Mesothelial cell of epicardium (in vitro differentiated cells): Measurements from ENCODE around the gene LYVE1. TPM values are rescaled to one million over a fixed set of nuclear protein-coding genes. Genes with fewer than 3 reads are reported as not detected.

Source experiments
- DNase-seq, 2 experiments: peaks; one replicate each; pipeline ENCODE4 v3.0.0; 2021; ENCODE audit warnings: low spot score in 2 of 2; ENCODE audit not compliant: unreplicated experiment in 2 of 2
- H3K27ac Mint-ChIP-seq: 2 replicates; pipeline ENCODE4 v1.8.0; 2021; ENCODE audit warnings: mixed read lengths
- H3K27me3 Mint-ChIP-seq: 2 replicates; pipeline ENCODE4 v1.8.0; 2021; ENCODE audit warnings: low read depth, mixed read lengths
- H3K36me3 Mint-ChIP-seq: 2 replicates; pipeline ENCODE4 v1.8.0; 2021; ENCODE audit warnings: mixed read lengths
- H3K4me1 Mint-ChIP-seq: 2 replicates; pipeline ENCODE4 v1.8.0; 2021; ENCODE audit warnings: mixed read lengths
- H3K4me3 Mint-ChIP-seq: 2 replicates; pipeline ENCODE4 v1.8.0; 2021; ENCODE audit warnings: mild to moderate bottlenecking, moderate library complexity, mixed read lengths
- H3K9me3 Mint-ChIP-seq: 2 replicates; pipeline ENCODE4 v1.8.0; 2021; ENCODE audit warnings: mixed read lengths
- total RNA-seq: library from RNA; stranded (reverse); gene quantifications from 3 replicates; pipeline ENCODE4 v1.2.1, GENCODE V29; 2021
- TF ChIP-seq, protein P1 (sequence below): fragments of 200-600 bp; sonication (generic); IDR thresholded peaks from one replicate; pipeline ENCODE4 v1.5.0; 2021; ENCODE audit warnings: antibody characterized with exemption; ENCODE audit not compliant: unreplicated experiment

LYVE1 gene
- total RNA-seq, 1 donor from 2014 or later: 0.13 TPM

DNA sequence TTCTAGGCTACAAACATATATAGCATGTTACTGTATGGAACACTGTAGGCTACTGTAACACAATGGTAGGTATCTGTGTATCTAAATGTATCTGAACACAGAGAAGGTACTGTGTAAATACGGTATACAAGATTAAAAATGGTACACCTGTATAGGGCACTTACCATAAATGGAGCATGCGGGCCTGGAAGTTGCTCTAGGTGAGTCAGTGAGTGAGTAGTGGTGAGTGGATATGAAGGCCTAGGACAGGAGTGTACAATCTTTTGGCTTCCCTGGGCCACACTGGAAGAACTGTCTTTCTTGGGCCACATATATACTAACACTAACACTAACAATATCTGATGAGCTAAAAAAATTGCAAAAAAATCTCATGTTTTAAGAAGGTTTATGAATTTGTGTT, 48.8 kb downstream of the LYVE1 start:
- TF ChIP-seq, protein P1, sequence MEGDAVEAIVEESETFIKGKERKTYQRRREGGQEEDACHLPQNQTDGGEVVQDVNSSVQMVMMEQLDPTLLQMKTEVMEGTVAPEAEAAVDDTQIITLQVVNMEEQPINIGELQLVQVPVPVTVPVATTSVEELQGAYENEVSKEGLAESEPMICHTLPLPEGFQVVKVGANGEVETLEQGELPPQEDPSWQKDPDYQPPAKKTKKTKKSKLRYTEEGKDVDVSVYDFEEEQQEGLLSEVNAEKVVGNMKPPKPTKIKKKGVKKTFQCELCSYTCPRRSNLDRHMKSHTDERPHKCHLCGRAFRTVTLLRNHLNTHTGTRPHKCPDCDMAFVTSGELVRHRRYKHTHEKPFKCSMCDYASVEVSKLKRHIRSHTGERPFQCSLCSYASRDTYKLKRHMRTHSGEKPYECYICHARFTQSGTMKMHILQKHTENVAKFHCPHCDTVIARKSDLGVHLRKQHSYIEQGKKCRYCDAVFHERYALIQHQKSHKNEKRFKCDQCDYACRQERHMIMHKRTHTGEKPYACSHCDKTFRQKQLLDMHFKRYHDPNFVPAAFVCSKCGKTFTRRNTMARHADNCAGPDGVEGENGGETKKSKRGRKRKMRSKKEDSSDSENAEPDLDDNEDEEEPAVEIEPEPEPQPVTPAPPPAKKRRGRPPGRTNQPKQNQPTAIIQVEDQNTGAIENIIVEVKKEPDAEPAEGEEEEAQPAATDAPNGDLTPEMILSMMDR: no peak

DNA sequence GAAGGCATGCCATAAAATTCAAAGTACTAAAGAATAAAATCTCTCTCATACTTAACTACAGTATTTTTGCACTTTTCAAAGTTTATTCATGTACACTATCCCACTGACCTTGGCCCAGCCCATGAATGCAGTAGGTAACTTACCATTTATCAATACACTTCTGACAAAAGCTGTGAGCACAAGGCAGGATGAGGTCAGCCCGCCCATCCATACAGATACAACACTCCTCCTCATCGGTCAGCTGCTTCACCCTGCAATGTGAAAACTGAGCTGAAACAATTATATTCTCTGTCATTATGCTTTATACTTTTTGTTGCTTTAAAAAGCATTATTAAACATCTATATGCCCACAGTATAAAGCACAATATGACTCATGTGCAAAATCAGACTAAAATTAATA, 49.6 kb downstream of the LYVE1 start:
- H3K4me1 Mint-ChIP-seq: no peaks in the 10 kb centered on the region
- TF ChIP-seq, protein P1: no peak
- no peaks in the 10 kb centered on the region for H3K27me3 Mint-ChIP-seq
- peaks cover 18% of the 10 kb centered on the region for H3K36me3 Mint-ChIP-seq
- H3K9me3 Mint-ChIP-seq: no peaks in the 10 kb centered on the region
- no peak for DNase-seq
- no peak overlapping the region for H3K27ac Mint-ChIP-seq
- H3K4me3 Mint-ChIP-seq: no peak overlapping the region

More for the DNA sequence above, 48.8 kb downstream of the LYVE1 start:
- Mint-ChIP-seq H3K27ac (no peak overlapping the region), H3K36me3 (peaks cover 21% of the 10 kb centered on the region), H3K4me3 (no peak overlapping the region), H3K27me3 (no peaks in the 10 kb centered on the region), H3K9me3 (no peaks in the 10 kb centered on the region), H3K4me1 (no peaks in the 10 kb centered on the region)
- DNase-seq: no peak

DNA sequence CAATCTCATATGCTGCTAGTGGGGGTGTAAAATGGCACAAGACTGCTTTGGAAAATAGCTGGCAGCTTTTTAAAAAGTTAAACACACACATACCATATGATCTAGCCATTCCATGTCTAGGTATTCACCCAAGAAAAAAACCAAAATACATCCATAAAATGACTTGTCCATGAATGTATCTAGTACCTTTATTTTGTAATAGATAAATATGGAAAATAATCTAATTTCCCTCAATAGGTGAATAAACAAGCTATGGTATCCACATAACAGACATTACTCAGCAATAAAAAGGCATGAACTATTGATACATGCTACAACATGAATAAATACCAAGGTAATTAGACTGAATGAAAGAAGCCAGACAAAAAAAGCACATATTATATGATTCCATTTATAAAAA, 50.3 kb downstream of the LYVE1 start:
- DNase-seq: no peak
- peaks cover 15% of the 10 kb centered on the region for H3K36me3 Mint-ChIP-seq
- no peaks in the 10 kb centered on the region for H3K4me1 Mint-ChIP-seq
- H3K4me3 Mint-ChIP-seq: no peak overlapping the region
- no peak overlapping the region for H3K27ac Mint-ChIP-seq
- TF ChIP-seq, protein P1: no peak
- H3K9me3 Mint-ChIP-seq: no peaks in the 10 kb centered on the region
- H3K27me3 Mint-ChIP-seq: no peaks in the 10 kb centered on the region

DNA sequence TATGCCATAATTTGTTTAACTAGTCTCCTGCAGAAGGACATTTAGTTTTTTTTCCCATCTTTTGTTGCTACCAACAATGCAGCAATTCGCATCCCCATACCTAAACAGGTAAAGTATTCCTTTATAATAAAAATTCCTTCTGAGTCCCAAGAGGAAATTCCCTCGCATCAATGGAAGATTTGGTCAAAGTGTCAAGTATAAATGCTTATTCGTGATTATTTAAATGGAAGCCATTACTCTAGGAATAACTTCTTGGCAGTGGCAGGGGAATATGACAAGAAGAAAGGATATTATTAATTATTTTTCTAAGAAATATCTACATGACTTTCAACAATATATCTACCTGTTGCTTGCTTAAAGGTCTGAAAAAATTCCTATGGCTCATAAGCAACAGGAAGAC, 53.0 kb downstream of the LYVE1 start:
- Mint-ChIP-seq H3K27me3 (no peaks in the 10 kb centered on the region), H3K36me3 (peaks cover 9% of the 10 kb centered on the region), H3K9me3 (no peaks in the 10 kb centered on the region), H3K27ac (no peak overlapping the region), H3K4me3 (no peak overlapping the region), H3K4me1 (no peaks in the 10 kb centered on the region)
- DNase-seq: no peak
- TF ChIP-seq, protein P1: no peak

DNA sequence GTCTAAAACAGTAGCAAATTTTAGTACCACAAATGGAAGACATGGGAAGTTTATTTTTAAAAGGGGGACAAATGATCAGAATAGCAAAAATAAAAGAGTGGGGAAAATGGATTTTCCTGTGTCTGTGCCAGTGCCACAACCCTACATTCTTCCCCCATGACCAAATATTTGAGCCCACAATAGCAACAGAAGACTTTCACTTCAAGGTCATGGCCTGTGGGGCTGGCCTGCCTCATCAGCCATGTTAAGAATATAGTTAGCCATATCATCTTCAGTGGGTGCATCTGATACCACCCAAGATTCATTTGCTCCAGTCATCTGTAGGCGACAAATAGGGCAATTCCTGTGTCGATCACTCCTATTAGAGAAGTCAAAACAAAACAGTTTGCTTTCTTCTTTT, 53.8 kb downstream of the LYVE1 start:
- no peaks in the 10 kb centered on the region for H3K4me1 Mint-ChIP-seq
- H3K27me3 Mint-ChIP-seq: no peaks in the 10 kb centered on the region
- no peak overlapping the region for H3K27ac Mint-ChIP-seq
- peaks cover 9% of the 10 kb centered on the region for H3K36me3 Mint-ChIP-seq
- DNase-seq: no peak
- H3K9me3 Mint-ChIP-seq: no peaks in the 10 kb centered on the region
- TF ChIP-seq, protein P1: no peak
- no peak overlapping the region for H3K4me3 Mint-ChIP-seq

DNA sequence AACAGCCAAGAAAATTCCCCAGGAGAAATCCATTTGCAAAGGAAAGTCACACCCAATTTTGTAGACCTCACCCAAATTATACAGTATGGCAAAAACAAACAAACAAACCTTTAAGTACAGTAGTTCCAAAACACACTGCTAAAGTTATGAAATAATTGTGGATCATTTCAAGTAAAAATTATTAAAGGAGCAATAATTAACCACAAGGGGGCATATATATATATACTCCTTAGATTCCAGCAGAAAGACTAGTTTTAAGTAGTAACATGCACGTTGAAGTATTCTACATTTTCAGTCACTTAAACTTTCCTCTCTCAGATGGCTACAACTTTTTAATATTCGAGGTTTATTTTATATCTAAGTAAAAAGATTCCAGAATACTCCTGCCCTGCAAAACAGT, 54.3 kb downstream of the LYVE1 start:
- no peak for DNase-seq
- Mint-ChIP-seq H3K4me3 (no peak overlapping the region), H3K9me3 (no peaks in the 10 kb centered on the region), H3K4me1 (no peaks in the 10 kb centered on the region), H3K27me3 (no peaks in the 10 kb centered on the region), H3K27ac (no peak overlapping the region), H3K36me3 (peaks cover 9% of the 10 kb centered on the region)
- TF ChIP-seq, protein P1: peak; percentile 59
